ENCODE measurements around the gene RASD1.
"Not testable (repeated sequence)": the region's sequence is repeated elsewhere in the genome, so short reads cannot be mapped to it uniquely, and the experiment has no call there.

The RASD1 gene

DNA sequence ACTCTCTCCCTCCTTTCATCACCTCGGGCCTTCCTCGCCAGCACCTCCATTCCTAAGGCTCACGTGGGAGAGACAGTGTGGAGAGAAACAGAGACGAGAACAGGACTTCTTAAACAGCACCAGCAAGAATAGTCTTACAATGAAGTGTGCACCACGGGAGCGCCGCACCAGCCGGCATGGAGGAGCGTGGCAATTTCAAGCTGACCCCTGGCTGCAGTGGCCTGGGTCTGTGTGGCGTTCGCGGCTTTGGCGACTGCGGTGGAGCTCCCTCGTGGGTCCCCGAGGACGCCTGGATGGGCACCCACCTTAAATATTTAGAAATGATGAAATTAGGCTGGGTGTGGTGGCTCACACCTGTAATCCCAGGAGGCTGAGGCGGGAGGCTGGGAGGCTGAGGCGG is 39.9 kb downstream of the RASD1 start:
- H3K27me3 Mint-ChIP-seq: peaks cover 0 to 19% of the 10 kb centered on the region in 2 donors
- H3K27ac Mint-ChIP-seq: no peak overlapping the region
- DNase-seq (no peak), ATAC-seq (replicated peaks) (no peak)
- H3K9me3 Mint-ChIP-seq: peaks cover 4 to 8% of the 10 kb centered on the region in 2 donors
- no peak overlapping the region for H3K4me3 Mint-ChIP-seq
- no peaks in the 10 kb centered on the region for H3K4me1 Mint-ChIP-seq (ENCODE audit: low read depth in 2 of 2)
- no peaks in the 10 kb centered on the region for H3K36me3 Mint-ChIP-seq (ENCODE audit: insufficient read depth)

DNA sequence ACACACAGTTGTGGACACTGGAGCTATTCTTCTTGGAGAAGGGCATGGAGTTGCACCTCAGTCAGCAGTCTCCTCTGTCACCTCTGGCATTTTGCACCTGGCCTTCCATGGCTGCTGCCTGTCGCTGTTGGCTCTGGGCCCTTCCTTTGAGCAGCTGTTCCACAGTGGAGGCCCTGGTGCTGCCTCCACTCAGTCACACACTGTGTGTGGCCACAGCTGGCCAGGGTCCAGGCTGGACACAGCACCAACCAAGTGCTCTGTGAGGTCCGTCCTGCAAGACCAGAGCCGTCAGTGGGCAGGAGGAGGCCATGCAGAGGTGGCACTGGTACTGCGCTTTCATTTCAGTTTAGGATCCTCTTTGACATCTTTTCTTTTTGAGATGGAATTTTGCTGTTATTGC is 41.0 kb downstream of the RASD1 start:
- no peak for ATAC-seq (replicated peaks)
- Mint-ChIP-seq H3K27me3 (peaks cover 5 to 26% of the 10 kb centered on the region in 2 donors), H3K36me3 (ENCODE audit: insufficient read depth) (no peaks in the 10 kb centered on the region), H3K4me1 (ENCODE audit: low read depth in 2 of 2) (no peaks in the 10 kb centered on the region), H3K9me3 (peaks cover 3 to 5% of the 10 kb centered on the region in 2 donors), H3K27ac (no peak overlapping the region), H3K4me3 (no peak overlapping the region)
- DNase-seq: no peak

GRCh38 chr17:17454700-17455099 is 41.5 kb downstream of the RASD1 start:
- ATAC-seq (replicated peaks); H3K36me3 Mint-ChIP-seq (ENCODE audit: insufficient read depth); H3K9me3 Mint-ChIP-seq: not testable (repeated sequence)

DNA sequence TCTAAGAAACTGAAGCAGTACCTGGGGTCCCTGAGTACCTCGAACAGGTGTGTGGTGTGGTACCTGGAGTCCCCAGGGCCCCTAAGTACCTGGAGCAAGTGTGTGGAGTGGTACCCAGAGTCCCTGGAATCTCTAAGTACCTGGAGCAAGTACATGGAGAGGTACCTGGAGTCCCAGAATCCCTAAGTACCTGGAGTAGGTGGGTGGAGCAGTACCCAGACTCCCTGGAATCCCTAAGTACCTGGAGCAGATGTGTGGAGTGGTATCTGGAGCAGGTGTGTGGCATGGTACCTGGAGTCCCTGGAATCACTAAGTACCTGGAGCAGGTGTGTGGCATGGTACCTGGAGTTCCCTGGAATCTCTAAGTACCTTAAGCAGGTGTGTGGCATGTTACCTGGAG is 41.9 kb downstream of the RASD1 start:
- no peak for ATAC-seq (replicated peaks)
- H3K36me3 Mint-ChIP-seq (ENCODE audit: insufficient read depth): no peaks in the 10 kb centered on the region
- no peaks in the 10 kb centered on the region for H3K9me3 Mint-ChIP-seq
- H3K27ac Mint-ChIP-seq: no peak overlapping the region
- DNase-seq: no peak
- peaks cover 6 to 35% of the 10 kb centered on the region in 2 donors for H3K27me3 Mint-ChIP-seq
- no peaks in the 10 kb centered on the region for H3K4me1 Mint-ChIP-seq (ENCODE audit: low read depth in 2 of 2)
- no peak overlapping the region for H3K4me3 Mint-ChIP-seq

More at GRCh38 chr17:17454700-17455099, 41.5 kb downstream of the RASD1 start:
- not testable (repeated sequence) for H3K4me1 Mint-ChIP-seq (ENCODE audit: low read depth in 2 of 2); H3K4me3 Mint-ChIP-seq; H3K27ac Mint-ChIP-seq; DNase-seq
- H3K27me3 Mint-ChIP-seq: peaks cover 6 to 31% of the 10 kb centered on the region in 2 donors

- H3K27ac Mint-ChIP-seq: no peak overlapping the region
- H3K4me1 Mint-ChIP-seq (ENCODE audit: low read depth in 2 of 2): no peaks in the 10 kb centered on the region
- no peaks in the 10 kb centered on the region for H3K36me3 Mint-ChIP-seq (ENCODE audit: insufficient read depth)
- ATAC-seq (replicated peaks): no peak
- no peak for DNase-seq
- H3K9me3 Mint-ChIP-seq: no peaks in the 10 kb centered on the region
- H3K4me3 Mint-ChIP-seq: no peak overlapping the region
- peaks cover 6 to 39% of the 10 kb centered on the region in 2 donors for H3K27me3 Mint-ChIP-seq
Observed at GRCh38 chr17:17453088-17453487, 43.1 kb downstream of the RASD1 start.

- peaks cover 11 to 56% of the 10 kb centered on the region in 2 donors for H3K27me3 Mint-ChIP-seq
- H3K4me1 Mint-ChIP-seq (ENCODE audit: low read depth in 2 of 2): no peaks in the 10 kb centered on the region
- no peaks in the 10 kb centered on the region for H3K36me3 Mint-ChIP-seq (ENCODE audit: insufficient read depth)
- no peak overlapping the region for H3K27ac Mint-ChIP-seq
- ATAC-seq (replicated peaks) (no peak), DNase-seq (no peak)
- peaks cover 0 to 7% of the 10 kb centered on the region in 2 donors for H3K9me3 Mint-ChIP-seq
- H3K4me3 Mint-ChIP-seq: no peak overlapping the region
Observed at GRCh38 chr17:17448723-17449122, 47.5 kb downstream of the RASD1 start.

DNA sequence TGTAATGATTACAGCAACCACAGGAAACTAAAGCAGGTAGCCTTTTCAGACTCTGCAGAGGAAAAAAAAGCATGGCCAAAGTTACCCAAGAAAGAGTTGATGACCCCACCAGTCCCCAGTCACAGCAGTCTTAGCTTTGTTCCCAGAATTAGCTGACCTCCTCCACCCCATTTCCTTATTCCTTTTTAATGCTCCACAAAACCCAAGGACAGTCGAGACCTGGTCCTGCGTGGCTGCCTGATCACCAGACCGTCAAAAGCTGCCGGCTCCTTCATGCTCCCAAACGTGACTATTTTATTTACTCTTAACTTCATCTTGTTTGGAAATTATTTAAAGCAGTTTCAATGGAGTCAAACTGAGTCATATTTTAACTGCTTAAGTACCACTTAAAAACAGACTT is 48.1 kb downstream of the RASD1 start:
- no peak overlapping the region for H3K4me3 Mint-ChIP-seq
- H3K36me3 Mint-ChIP-seq (ENCODE audit: insufficient read depth): no peaks in the 10 kb centered on the region
- H3K4me1 Mint-ChIP-seq (ENCODE audit: low read depth in 2 of 2): no peaks in the 10 kb centered on the region
- H3K27ac Mint-ChIP-seq: no peak overlapping the region
- H3K9me3 Mint-ChIP-seq: peaks cover 0 to 7% of the 10 kb centered on the region in 2 donors
- DNase-seq (no peak), ATAC-seq (replicated peaks) (no peak)
- peaks cover 11 to 55% of the 10 kb centered on the region in 2 donors for H3K27me3 Mint-ChIP-seq

DNA sequence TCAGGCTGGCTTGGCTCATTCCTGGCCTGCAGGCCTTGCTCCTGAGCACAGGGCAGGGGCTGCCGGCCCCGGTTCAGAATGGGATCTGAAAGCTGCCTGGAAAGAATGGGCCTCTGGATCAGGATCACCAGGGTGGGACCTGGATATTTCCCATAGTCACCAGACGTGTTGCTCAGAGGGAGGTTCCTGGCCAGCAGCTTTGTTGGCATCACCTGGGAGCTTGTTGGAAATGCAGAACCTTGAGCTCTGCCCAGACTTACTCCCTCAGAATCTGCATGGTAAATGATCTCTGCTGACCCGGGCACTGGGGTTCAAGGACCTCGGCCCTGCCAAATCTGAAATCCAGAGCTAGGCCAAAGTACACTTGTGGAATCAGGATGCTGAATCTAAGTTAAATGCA is 48.9 kb downstream of the RASD1 start:
- Mint-ChIP-seq H3K27me3 (peaks cover 11 to 55% of the 10 kb centered on the region in 2 donors), H3K4me1 (ENCODE audit: low read depth in 2 of 2) (no peaks in the 10 kb centered on the region), H3K27ac (no peak overlapping the region), H3K9me3 (peaks cover 0 to 7% of the 10 kb centered on the region in 2 donors), H3K4me3 (no peak overlapping the region), H3K36me3 (ENCODE audit: insufficient read depth) (no peaks in the 10 kb centered on the region)
- no peak for ATAC-seq (replicated peaks)
- no peak for DNase-seq

GRCh38 chr17:17446666-17447155 is 49.5 kb downstream of the RASD1 start:
- Mint-ChIP-seq H3K4me3 (no peak overlapping the region), H3K36me3 (ENCODE audit: insufficient read depth) (no peaks in the 10 kb centered on the region), H3K27me3 (peaks cover 11 to 55% of the 10 kb centered on the region in 2 donors), H3K9me3 (peaks cover 0 to 7% of the 10 kb centered on the region in 2 donors), H3K27ac (no peak overlapping the region), H3K4me1 (ENCODE audit: low read depth in 2 of 2) (no peaks in the 10 kb centered on the region)
- no peak for DNase-seq
- no peak for ATAC-seq (replicated peaks)

DNA sequence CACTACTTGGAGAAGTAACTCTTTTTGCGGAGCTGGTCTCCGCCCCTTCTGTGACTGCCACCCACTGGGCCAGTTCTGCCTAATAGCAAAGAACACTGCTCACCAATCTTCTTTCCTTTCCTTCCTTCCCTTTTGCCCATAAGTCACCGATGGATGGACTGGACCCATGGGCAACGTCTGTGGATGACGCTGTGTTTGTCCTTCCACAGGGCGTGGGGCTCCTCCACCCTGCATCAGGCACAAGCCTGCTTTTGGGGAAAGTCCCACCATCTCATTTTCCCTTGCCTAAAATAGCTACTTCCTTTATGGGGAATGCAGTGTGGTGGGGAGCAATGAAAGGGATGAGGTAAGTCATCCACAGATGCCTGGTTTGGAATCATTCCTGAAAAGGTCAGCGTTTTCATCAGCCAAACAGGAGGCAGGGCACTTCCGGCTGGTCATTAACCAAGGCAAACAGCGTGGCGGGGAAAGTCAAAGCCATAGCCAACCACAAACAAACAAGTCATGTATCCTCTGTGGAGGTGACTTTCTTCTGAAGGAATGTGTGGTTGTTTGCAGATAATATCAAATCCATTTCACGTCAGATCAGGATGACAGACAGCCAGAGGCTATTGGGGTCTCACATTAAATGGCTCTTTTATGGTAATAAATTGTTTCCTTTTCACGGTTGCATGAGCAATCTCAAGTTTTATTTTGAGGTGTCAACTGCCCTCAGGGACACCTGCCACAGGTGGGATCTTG is 50.1 kb downstream of the RASD1 start:
- ATAC-seq (replicated peaks): no peak
- Mint-ChIP-seq H3K27me3 (peaks cover 11 to 55% of the 10 kb centered on the region in 2 donors), H3K27ac (no peak overlapping the region), H3K4me3 (no peak overlapping the region), H3K36me3 (ENCODE audit: insufficient read depth) (no peaks in the 10 kb centered on the region), H3K9me3 (peaks cover 0 to 7% of the 10 kb centered on the region in 2 donors), H3K4me1 (ENCODE audit: low read depth in 2 of 2) (no peaks in the 10 kb centered on the region)
- no peak for DNase-seq

- DNase-seq: no peak
- no peak overlapping the region for H3K27ac Mint-ChIP-seq
- ATAC-seq (replicated peaks): no peak
- H3K27me3 Mint-ChIP-seq: peaks cover 8 to 50% of the 10 kb centered on the region in 2 donors
- H3K36me3 Mint-ChIP-seq (ENCODE audit: insufficient read depth): no peaks in the 10 kb centered on the region
- no peak overlapping the region for H3K4me3 Mint-ChIP-seq
- H3K9me3 Mint-ChIP-seq: peaks cover 0 to 7% of the 10 kb centered on the region in 2 donors
- H3K4me1 Mint-ChIP-seq (ENCODE audit: low read depth in 2 of 2): no peaks in the 10 kb centered on the region
Observed at GRCh38 chr17:17445296-17445924, 50.8 kb downstream of the RASD1 start.

Measured in effector memory CD8-positive, alpha-beta T cell (primary cell).